AG04449 (cell line): ENCODE measurements around the gene THAP8.

Source experiments
- CTCF ChIA-PET: fragments of 350-600 bp; formaldehyde crosslinking; extraction: SDS; loops from one replicate; lab custom pipeline; 2021; ENCODE audit warnings: antibody characterized with exemption; lab: Yijun Ruan, JAX
- POLR2A ChIA-PET: fragments of 400-600, 350-600 bp; formaldehyde crosslinking; extraction: SDS; loops from one replicate; lab custom pipeline; 2020; ENCODE audit warnings: antibody characterized with exemption, inconsistent platforms; lab: Yijun Ruan, JAX
- DNase-seq: peaks from one replicate; pipeline ENCODE4 v3.0.0-alpha.2; 2010; ENCODE audit warnings: low read depth, low spot score
- H3K4me3 ChIP-seq: 2 replicates; pipeline ENCODE4 v1.5.1; 2011; ENCODE audit warnings: low read depth, mild to moderate bottlenecking, control low read depth, low read length
- TF ChIP-seq, protein P1 (sequence below): IDR thresholded peaks from one replicate; pipeline ENCODE4 v1.5.1; 2011; ENCODE audit warnings: mild to moderate bottlenecking, moderate library complexity, low read length, control low read depth, inconsistent platforms; ENCODE audit not compliant: insufficient read depth; ENCODE audit errors: missing control alignments

The THAP8 gene

GRCh38 chr19:35995048-35995993 lies 58.8 kb downstream of the THAP8 start, which contains the start of gene SDHAF1:
TSS of gene SDHAF1 (plus strand) at chr19:35995188. CDS start at chr19:35995275, 87 bp downstream.
- H3K4me3 ChIP-seq, result peak within 1 kb of the TSS; percentile 78
- CTCF ChIA-PET, result interaction anchor here (0.8 to 1.7 kb wide), 5 partner anchors 11 to 114 kb away, joined by 4 to 6 read pairs (median 4); partner anchors contain the start of genes SYNE4 and THAP8
- TF ChIP-seq, protein P1, sequence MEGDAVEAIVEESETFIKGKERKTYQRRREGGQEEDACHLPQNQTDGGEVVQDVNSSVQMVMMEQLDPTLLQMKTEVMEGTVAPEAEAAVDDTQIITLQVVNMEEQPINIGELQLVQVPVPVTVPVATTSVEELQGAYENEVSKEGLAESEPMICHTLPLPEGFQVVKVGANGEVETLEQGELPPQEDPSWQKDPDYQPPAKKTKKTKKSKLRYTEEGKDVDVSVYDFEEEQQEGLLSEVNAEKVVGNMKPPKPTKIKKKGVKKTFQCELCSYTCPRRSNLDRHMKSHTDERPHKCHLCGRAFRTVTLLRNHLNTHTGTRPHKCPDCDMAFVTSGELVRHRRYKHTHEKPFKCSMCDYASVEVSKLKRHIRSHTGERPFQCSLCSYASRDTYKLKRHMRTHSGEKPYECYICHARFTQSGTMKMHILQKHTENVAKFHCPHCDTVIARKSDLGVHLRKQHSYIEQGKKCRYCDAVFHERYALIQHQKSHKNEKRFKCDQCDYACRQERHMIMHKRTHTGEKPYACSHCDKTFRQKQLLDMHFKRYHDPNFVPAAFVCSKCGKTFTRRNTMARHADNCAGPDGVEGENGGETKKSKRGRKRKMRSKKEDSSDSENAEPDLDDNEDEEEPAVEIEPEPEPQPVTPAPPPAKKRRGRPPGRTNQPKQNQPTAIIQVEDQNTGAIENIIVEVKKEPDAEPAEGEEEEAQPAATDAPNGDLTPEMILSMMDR, result no peak
- POLR2A ChIA-PET, result interaction anchor here (0.9 to 1.9 kb wide), 2 partner anchors 18 to 46 kb away, joined by 3 to 4 read pairs; partner anchors contain the start of gene ALKBH6
- DNase-seq, result peak; percentile 26

DNA sequence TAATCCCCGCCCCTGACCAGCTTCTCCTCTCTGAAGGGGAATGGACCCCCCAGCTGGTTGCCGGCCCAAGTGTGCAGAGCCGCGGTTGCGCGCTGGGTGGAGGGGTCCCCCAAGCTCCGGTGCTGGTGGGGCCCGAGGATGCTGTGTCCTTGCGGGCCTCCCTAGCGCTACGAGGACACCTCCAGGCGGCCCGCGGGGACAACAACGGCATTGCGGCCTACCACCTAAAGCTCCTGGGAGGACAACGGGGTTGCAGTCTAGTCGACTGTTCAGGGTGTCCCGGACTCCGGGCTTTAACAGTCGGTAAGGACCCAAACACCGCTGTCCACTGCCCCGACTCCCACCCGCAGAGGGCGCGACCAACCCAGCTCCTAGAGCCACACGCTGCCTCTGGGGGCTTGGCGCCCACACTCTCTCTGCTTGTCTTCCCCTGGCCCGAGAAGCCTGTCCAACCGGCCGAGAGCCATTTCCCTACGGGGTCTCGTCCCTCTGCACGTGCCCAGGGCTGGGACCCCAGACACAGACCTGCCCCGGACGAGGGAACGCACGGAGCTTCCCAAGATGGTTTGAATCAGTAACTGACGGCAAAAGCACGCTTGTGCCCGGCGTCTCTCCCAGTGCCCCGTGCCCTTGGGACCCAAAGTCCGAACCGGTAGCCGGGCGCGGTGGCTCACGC lies 60.0 kb downstream of the THAP8 start:
- H3K4me3 ChIP-seq, result peak overlapping the region; percentile 78
- ChIA-PET CTCF (interaction anchor here (0.6 to 1.7 kb wide), 5 partner anchors 11 to 176 kb away, joined by 3 to 5 read pairs (median 3); partner anchors contain the start of gene ALKBH6), POLR2A (interaction anchor here (0.6 to 1.0 kb wide), 2 partner anchors 20 to 142 kb away, joined by 3 to 4 read pairs; partner anchors contain the start of gene ALKBH6)
- TF ChIP-seq, protein P1, result no peak
- no peak for DNase-seq

DNA sequence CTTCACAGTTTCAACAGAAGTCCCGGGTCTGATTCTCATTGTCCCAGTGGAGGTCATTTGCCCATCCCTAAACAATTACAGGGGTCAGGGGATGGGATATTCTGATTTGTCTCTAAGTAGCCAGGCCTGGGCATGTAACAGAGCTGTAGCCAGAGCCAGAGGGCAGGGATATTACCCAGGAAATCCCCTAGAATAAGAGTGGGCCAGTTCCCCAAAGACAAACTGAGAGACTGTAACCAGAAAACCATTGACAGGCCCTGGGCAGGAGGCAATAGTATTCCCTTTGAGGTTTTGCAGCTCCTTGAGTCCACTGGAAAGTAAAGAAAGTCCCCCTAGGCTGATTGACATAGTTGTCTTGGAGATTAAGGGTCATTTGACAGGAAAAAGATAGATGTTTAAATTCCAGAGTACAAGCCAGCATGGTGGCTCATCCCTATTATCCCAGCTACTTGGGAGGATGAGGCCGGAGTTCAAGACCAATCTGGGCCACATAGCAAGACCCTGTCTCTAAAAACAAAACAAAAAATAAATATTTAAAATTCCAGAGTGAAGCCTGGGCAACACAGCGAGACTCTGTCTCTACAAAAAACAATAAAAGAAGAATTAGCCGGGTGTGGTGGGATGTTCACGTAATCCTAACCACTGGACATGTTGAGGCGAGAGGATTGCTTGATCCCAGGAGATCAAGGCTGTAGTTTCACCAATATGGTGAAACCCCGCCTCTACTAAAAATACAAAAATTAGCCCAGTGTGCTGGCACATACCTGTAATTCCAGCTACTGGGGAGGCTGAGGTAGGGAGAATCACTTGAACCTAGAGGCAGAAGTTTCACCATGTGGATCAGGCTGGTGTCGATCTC lies 60.9 kb downstream of the THAP8 start:
- POLR2A ChIA-PET, result interaction anchor here (0.6 kb wide), 1 partner anchor 143 kb away, joined by 3 read pairs; no protein-coding TSS in a partner anchor
- no peak for DNase-seq
- H3K4me3 ChIP-seq, result no peak overlapping the region
- TF ChIP-seq, protein P1, result no peak
- CTCF ChIA-PET, result interaction anchor here (0.9 to 1.7 kb wide), 4 partner anchors 10 to 55 kb away, joined by 3 to 5 read pairs (median 4); partner anchors contain the start of gene ALKBH6

DNA sequence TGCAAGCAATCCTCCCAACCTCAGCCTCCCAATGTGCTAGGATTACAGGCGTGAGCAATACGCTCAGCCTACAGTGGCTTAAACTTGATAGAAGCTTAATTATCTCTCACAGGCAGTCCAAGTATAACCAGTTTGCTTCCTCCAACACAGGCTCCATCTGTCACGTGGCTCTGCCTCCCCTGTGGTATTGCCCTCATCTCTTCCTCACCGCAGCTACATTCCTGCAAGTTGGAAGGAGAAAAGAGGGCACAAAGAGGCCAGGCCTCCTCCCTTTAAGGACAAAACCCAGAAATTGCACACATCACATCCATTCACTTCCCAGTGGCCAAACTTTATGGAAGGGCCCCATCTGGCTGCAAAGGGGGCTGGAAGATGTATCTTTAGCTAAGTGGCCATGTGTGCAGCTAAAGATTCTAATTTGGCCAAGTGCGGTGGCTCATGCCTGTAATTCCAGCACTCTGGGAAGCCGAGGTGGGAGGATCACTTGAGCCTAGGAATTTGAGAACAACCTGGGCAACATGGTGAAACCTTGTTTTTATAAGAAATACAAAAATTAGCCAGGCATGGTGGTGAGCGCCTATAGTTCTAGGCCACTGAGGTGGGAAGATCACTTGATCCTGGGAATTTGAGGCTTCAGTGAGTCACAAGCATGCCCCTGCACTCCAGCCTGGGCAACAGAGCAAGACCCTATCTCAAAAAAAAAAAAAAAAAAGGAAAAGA lies 62.2 kb downstream of the THAP8 start:
- H3K4me3 ChIP-seq, result no peak overlapping the region
- POLR2A ChIA-PET, result no interaction called here
- no peak for DNase-seq
- TF ChIP-seq, protein P1, result no peak
- CTCF ChIA-PET, result interaction anchor here (1.2 kb wide), 1 partner anchor 32 kb away, joined by 3 read pairs; no protein-coding TSS in a partner anchor
